ENCODE results near the gene LRP1B.

The LRP1B gene

DNA sequence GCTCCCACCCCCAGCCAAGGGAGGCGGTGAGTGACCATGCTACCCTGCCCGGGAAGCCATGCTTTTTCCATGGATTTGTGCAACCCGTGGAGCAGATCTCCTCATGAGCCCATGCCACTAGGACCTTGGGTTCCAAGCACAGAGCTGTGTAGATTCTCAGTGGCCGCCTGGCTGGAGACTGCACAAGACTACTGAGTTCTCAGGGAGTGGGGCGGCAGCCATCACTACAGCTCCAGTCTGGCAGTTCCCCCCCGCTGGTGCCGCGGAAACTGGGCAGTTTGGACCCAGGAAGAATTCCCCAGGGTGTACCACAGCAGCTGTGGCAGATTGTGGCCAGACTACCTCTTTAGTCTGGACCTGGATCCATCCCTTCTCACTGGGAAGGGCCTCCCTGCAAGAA is 470.6 kb downstream of the LRP1B start:
- TF ChIP-seq REST (IDR thresholded peaks at IDR 0.05; ENCODE audit: insufficient read depth in 1 of 2, low read depth in 2 of 2, low read length in 2 of 2) (no peak), SIN3A (IDR thresholded peaks at IDR 0.05; ENCODE audit: borderline replicate concordance, insufficient read depth, low read length) (no peak), FOXP2 (optimal IDR thresholded peaks at IDR 0.05; ENCODE audit: borderline replicate concordance, extremely low read depth, extremely low read length, insufficient read depth) (no peak), POLR2AphosphoS5 (IDR thresholded peaks at IDR 0.05; ENCODE audit: low read depth, low read length) (no peak), TAF1 (IDR thresholded peaks at IDR 0.05; ENCODE audit: borderline replicate concordance, insufficient read depth, low read length) (no peak)

DNA sequence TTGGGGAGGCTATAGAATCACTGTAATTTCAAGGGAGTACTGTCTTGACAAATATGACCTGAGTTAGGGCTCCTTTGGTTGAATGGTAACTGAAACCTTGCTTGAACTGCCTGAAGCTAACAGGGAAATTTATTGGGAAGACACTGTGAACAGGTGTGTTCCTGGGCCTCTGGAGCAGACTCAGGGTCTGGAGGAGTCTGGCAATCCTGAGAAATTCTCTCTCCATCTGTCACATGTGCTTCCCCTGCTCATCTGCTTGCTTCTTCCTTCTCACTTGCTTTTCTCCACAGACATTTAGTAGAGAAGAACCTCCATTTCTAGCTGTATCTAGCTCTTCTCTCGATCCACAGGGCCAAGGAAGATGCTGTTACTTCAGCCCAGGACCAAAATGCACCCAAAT is 476.5 kb downstream of the LRP1B start:
- TF ChIP-seq SIN3A (IDR thresholded peaks at IDR 0.05; ENCODE audit: borderline replicate concordance, insufficient read depth, low read length) (no peak), POLR2AphosphoS5 (IDR thresholded peaks at IDR 0.05; ENCODE audit: low read depth, low read length) (no peak), FOXP2 (optimal IDR thresholded peaks at IDR 0.05; ENCODE audit: borderline replicate concordance, extremely low read depth, extremely low read length, insufficient read depth) (no peak), TAF1 (IDR thresholded peaks at IDR 0.05; ENCODE audit: borderline replicate concordance, insufficient read depth, low read length) (no peak), REST (IDR thresholded peaks at IDR 0.05; ENCODE audit: insufficient read depth in 1 of 2, low read depth in 2 of 2, low read length in 2 of 2) (no peak)

DNA sequence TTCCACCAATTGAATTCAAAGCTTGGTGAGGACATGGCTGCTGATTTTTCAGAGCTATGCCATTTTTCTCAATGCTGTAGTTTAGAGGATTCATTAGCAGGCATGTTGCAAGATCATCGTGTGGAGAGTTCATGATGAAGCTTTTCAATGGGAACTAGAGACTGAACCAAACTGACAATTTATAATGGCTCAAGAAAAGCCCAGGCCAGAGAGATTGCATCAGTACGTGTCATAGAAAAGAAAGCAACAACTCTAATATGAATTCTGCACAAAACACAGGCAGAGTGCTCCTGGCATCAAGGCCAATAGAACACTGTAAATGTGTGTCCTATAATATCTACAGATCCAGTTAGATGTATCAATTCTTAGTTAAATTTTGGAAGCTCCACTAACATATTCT is 477.6 kb downstream of the LRP1B start:
- no peak for TF ChIP-seq SIN3A (IDR thresholded peaks at IDR 0.05; ENCODE audit: borderline replicate concordance, insufficient read depth, low read length)
- no peak for TF ChIP-seq REST (IDR thresholded peaks at IDR 0.05; ENCODE audit: insufficient read depth in 1 of 2, low read depth in 2 of 2, low read length in 2 of 2)
- TF ChIP-seq POLR2AphosphoS5 (IDR thresholded peaks at IDR 0.05; ENCODE audit: low read depth, low read length) = no peak
- TF ChIP-seq TAF1 (IDR thresholded peaks at IDR 0.05; ENCODE audit: borderline replicate concordance, insufficient read depth, low read length) = no peak
- no peak for TF ChIP-seq FOXP2 (optimal IDR thresholded peaks at IDR 0.05; ENCODE audit: borderline replicate concordance, extremely low read depth, extremely low read length, insufficient read depth)

GRCh38 chr2:141652308-141652707 is 478.5 kb downstream of the LRP1B start:
- no peak for TF ChIP-seq FOXP2 (optimal IDR thresholded peaks at IDR 0.05; ENCODE audit: borderline replicate concordance, extremely low read depth, extremely low read length, insufficient read depth)
- no peak for TF ChIP-seq POLR2AphosphoS5 (IDR thresholded peaks at IDR 0.05; ENCODE audit: low read depth, low read length)
- no peak for TF ChIP-seq TAF1 (IDR thresholded peaks at IDR 0.05; ENCODE audit: borderline replicate concordance, insufficient read depth, low read length)
- no peak for TF ChIP-seq SIN3A (IDR thresholded peaks at IDR 0.05; ENCODE audit: borderline replicate concordance, insufficient read depth, low read length)
- no peak for TF ChIP-seq REST (IDR thresholded peaks at IDR 0.05; ENCODE audit: insufficient read depth in 1 of 2, low read depth in 2 of 2, low read length in 2 of 2)

GRCh38 chr2:141647353-141647752 is 483.5 kb downstream of the LRP1B start:
- TF ChIP-seq POLR2AphosphoS5 (IDR thresholded peaks at IDR 0.05; ENCODE audit: low read depth, low read length) (no peak), TAF1 (IDR thresholded peaks at IDR 0.05; ENCODE audit: borderline replicate concordance, insufficient read depth, low read length) (no peak), FOXP2 (optimal IDR thresholded peaks at IDR 0.05; ENCODE audit: borderline replicate concordance, extremely low read depth, extremely low read length, insufficient read depth) (no peak), SIN3A (IDR thresholded peaks at IDR 0.05; ENCODE audit: borderline replicate concordance, insufficient read depth, low read length) (no peak), REST (IDR thresholded peaks at IDR 0.05; ENCODE audit: insufficient read depth in 1 of 2, low read depth in 2 of 2, low read length in 2 of 2) (no peak)

Data from PFSK-1 (cell line).